Urinary bladder (tissue), 4 donors: Measurements from ENCODE around the gene PRKCZ. TPM values are rescaled to one million over a fixed set of nuclear protein-coding genes. Genes with fewer than 3 reads are reported as not detected.

Source experiments
- DNase-seq: peaks from one replicate; pipeline ENCODE4 v3.0.0-alpha.2; 2015; ENCODE audit errors: extremely low spot score
- H3K27ac ChIP-seq: one replicate; pipeline ENCODE4 v1.5.1; 2013; ENCODE audit warnings: low read depth, mild to moderate bottlenecking, moderate library complexity
- H3K36me3 ChIP-seq: one replicate; pipeline ENCODE4 v1.6.1; 2013; ENCODE audit warnings: mild to moderate bottlenecking, moderate library complexity; ENCODE audit not compliant: insufficient read depth
- H3K4me1 ChIP-seq: one replicate; pipeline ENCODE4 v1.6.1; 2013; ENCODE audit warnings: mild to moderate bottlenecking, moderate library complexity; ENCODE audit not compliant: insufficient read depth
- H3K4me3 ChIP-seq: one replicate; pipeline ENCODE4 v1.5.1; 2013; ENCODE audit warnings: low read depth, low read length
- WGBS: extraction: QIAGEN DNeasy Blood & Tissue Kit; methylation state at CpG from one replicate; pipeline ENCODE4 v1.1.7; 2013; 5-methylcytosine and 5-hydroxymethylcytosine counted together
- polyA plus RNA-seq: library from polyadenylated mRNA; stranded (reverse); fragments of 200-250 nt; gene quantifications from one replicate; pipeline ENCODE4 v1.2.3, GENCODE V29; 2013
- total RNA-seq: library from RNA; depleted of rRNA; stranded (reverse); fragments of >200 nt; gene quantifications from one replicate; pipeline ENCODE4 v1.2.3, GENCODE V29; 2014
- donor health status: healthy with polysubstance abuse.
- donor health status: healthy.

The PRKCZ gene
- total and polyA plus RNA-seq, 2 donors, result 6.3 to 6.6 TPM

- Histone ChIP-seq H3K27ac (no peak overlapping the region), H3K36me3 (no peaks in the 10 kb centered on the region), H3K4me1 (no peaks in the 10 kb centered on the region), H3K4me3 (no peak overlapping the region)
- 60% methylated on average over 32 of the region's 32 CpGs for WGBS
- no peak for DNase-seq
Measured at GRCh38 chr1:2104621-2105427, 54.6 kb downstream of the PRKCZ start.

- H3K4me1 ChIP-seq, result no peaks in the 10 kb centered on the region
- H3K36me3 ChIP-seq, result no peaks in the 10 kb centered on the region
- no peak overlapping the region for H3K27ac ChIP-seq
- no peak overlapping the region for H3K4me3 ChIP-seq
- no peak for DNase-seq
- WGBS, result 86% methylated on average over 19 of the region's 19 CpGs
Measured at GRCh38 chr1:2105781-2106524, 55.7 kb downstream of the PRKCZ start.

GRCh38 chr1:2106659-2107405 lies 56.6 kb downstream of the PRKCZ start:
- DNase-seq, result no peak
- no peak overlapping the region for H3K4me3 ChIP-seq
- no peak overlapping the region for H3K27ac ChIP-seq
- WGBS, result 83% methylated on average over 37 of the region's 37 CpGs
- no peaks in the 10 kb centered on the region for H3K4me1 ChIP-seq
- H3K36me3 ChIP-seq, result no peaks in the 10 kb centered on the region

- Histone ChIP-seq H3K4me1 (no peaks in the 10 kb centered on the region), H3K36me3 (no peaks in the 10 kb centered on the region), H3K27ac (no peak overlapping the region), H3K4me3 (no peak overlapping the region)
- WGBS, result 87% methylated on average over 23 of the region's 23 CpGs
- no peak for DNase-seq
Measured at GRCh38 chr1:2107586-2108212, 57.5 kb downstream of the PRKCZ start.

DNA sequence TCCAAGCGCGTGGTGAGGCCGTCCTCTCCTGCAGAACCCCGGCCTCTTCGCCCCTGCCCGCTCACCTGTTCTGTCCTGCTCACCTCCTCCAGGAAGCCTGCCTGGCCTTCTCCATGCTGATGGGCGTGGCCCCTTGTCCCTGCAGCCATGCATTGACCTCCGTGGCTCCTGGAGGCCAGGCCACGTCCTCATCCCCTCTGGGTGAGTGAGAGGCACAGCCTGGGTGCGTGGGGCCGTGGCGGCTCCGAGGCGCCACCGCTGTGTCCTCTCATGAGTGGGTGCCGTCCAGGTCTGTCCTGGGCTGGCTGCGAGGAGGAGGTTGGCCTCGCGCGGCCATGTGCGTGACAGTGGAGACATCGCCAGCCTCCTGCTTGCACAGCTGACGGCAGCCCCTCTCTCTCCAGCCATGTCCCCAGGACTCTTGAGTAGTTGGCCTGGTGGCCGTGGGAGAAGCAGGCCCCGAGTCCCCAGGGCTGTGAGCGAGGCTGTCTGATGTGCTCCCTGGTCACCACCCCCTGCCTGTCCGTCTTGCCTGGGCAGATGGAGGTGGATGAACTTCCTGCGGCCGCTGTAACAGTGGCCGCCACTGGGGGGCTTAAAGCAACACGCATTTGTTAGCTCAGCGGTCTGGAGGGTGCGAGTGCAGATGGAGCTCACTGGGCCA lies 58.1 kb downstream of the PRKCZ start:
- Histone ChIP-seq H3K27ac (no peak overlapping the region), H3K4me3 (no peak overlapping the region), H3K36me3 (no peaks in the 10 kb centered on the region), H3K4me1 (no peaks in the 10 kb centered on the region)
- no peak for DNase-seq
- WGBS, result 68% methylated on average over 33 of the region's 33 CpGs

DNA sequence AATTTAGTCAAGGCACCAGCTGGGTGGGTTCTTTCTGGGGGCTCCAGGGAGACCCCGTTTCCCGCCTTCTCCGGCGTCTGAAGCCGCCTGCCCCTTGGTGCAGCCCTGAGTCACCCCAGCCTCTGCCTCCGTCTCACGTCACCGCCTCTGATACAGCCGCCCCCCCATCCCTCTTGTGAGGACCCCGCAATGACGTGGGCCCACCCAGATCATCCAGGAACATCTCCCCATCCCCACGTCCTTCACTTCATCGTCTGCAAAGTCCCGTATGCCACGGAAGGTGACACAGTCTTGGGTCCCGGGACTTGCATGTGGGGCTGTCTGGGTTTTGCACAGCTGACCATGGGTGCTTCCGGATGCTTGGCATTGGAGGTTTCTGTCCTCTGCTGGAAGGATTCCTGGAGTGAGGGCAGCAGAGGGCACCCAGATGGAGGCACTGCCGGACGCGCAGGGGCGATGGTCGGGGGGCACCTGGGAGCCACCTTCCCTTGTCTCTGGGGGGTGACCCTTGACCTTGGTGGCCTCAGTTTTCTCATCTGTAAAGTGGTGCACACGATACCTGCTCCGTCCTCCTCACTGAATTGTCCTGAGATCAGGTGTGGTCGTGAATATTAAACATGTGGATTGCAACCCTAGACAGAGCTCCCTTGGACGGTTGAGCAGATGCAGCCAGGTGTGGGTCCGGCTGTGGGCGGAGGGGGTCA lies 58.8 kb downstream of the PRKCZ start:
- DNase-seq, result no peak
- H3K27ac ChIP-seq, result no peak overlapping the region
- no peaks in the 10 kb centered on the region for H3K4me1 ChIP-seq
- no peak overlapping the region for H3K4me3 ChIP-seq
- 76% methylated on average over 28 of the region's 28 CpGs for WGBS
- no peaks in the 10 kb centered on the region for H3K36me3 ChIP-seq

GRCh38 chr1:2109581-2110021 lies 59.4 kb downstream of the PRKCZ start:
- Histone ChIP-seq H3K4me3 (no peak overlapping the region), H3K36me3 (no peaks in the 10 kb centered on the region), H3K4me1 (no peaks in the 10 kb centered on the region), H3K27ac (no peak overlapping the region)
- 92% methylated on average over 24 of the region's 24 CpGs for WGBS
- no peak for DNase-seq

- H3K27ac ChIP-seq, result no peak overlapping the region
- no peak overlapping the region for H3K4me3 ChIP-seq
- H3K4me1 ChIP-seq, result no peaks in the 10 kb centered on the region
- no peak for DNase-seq
- 91% methylated on average over 18 of the region's 18 CpGs for WGBS
- no peaks in the 10 kb centered on the region for H3K36me3 ChIP-seq
Measured at GRCh38 chr1:2110191-2110737, 60.1 kb downstream of the PRKCZ start.

DNA sequence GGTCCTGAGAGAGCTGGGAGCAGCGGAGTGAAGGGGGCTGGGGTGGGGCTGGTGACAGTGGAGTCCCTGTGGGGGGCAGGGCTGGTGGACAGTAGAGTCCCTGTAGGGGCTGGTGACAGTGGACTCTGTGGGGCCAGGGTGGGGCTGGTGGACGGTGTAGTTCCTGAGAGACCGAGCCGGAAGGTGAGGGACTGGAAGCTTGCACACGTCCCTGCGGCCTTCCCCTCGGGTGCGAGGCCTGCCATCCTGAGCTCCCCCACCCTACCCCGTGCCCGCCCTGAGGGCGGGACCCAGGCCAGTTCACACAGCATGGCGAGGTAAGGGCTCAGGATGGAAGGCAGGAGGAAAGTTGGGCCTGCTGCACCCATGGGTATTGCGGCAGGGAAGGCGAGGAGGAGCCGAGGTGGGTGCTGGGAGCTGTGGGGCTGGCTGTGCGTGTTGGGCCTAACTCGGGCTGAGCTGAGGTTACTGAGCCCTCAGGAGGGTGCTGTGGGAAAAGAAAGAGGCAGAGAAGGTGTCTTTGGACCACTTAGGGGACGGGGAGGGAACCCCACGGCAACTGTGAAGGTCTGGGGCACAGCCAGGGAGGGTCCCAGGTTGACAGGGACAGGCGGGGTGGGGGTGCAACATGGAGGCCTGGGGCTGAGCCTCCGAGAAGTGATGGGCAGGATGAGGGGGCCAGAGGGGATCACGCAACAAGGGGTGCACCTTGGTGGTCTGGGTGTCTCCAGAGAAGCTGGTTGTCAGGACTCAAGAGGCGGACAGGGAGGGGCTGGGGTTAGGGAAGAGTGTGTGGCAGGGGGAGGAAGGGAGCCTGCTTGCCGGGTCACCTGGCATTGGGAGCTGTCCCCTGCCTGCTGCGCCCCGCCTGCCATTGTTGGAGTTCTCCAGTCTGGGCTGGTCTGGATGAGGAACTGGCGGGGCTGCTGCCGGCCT lies 60.8 kb downstream of the PRKCZ start:
- WGBS, result 90% methylated on average over 28 of the region's 28 CpGs
- no peaks in the 10 kb centered on the region for H3K4me1 ChIP-seq
- H3K36me3 ChIP-seq, result no peaks in the 10 kb centered on the region
- no peak overlapping the region for H3K4me3 ChIP-seq
- no peak for DNase-seq
- H3K27ac ChIP-seq, result no peak overlapping the region

GRCh38 chr1:2111674-2112035 lies 61.4 kb downstream of the PRKCZ start:
- Histone ChIP-seq H3K4me1 (no peaks in the 10 kb centered on the region), H3K27ac (no peak overlapping the region), H3K4me3 (no peak overlapping the region), H3K36me3 (no peaks in the 10 kb centered on the region)
- DNase-seq, result no peak
- 77% methylated on average over 15 of the region's 15 CpGs for WGBS

- 65% methylated on average over 17 of the region's 17 CpGs for WGBS
- H3K27ac ChIP-seq, result no peak overlapping the region
- H3K4me3 ChIP-seq, result no peak overlapping the region
Measured at GRCh38 chr1:2112280-2112701, 62.1 kb downstream of the PRKCZ start.

More at GRCh38 chr1:2112280-2112701, 62.1 kb downstream of the PRKCZ start:
- H3K4me1 ChIP-seq, result no peaks in the 10 kb centered on the region
- DNase-seq, result no peak
- no peaks in the 10 kb centered on the region for H3K36me3 ChIP-seq
